NCI-H128 (cell line): ENCODE results near the gene FAM149B1.
"Not testable (repeated sequence)": the region's sequence is repeated elsewhere in the genome, so short reads cannot be mapped to it uniquely, and the experiment has no call there.

Experiments
- DNase-seq: peaks from one replicate; lab custom pipeline; 2025; ENCODE audit not compliant: unreplicated experiment; lab: John Stamatoyannopoulos, UW

Gene FAM149B1

DNA sequence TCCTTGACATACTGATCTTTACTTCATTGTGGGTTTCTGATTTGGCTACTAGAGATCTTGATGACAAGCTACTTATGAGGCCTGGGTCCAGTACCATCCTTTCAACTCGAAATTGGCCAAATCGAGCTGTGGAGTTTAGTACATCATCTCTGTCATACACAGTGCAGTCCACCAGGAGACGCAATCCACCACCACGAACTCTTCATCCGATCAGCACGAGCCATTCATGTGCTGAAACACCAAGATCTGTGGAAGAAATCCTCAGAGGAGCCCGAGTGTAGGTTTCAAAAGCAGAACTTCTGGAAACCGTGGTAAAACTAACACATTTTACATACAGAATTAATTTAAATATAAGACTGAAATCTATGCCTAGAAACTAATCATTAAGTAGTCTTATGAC is 65.0 kb downstream of the FAM149B1 start:
- no peak for DNase-seq

DNA sequence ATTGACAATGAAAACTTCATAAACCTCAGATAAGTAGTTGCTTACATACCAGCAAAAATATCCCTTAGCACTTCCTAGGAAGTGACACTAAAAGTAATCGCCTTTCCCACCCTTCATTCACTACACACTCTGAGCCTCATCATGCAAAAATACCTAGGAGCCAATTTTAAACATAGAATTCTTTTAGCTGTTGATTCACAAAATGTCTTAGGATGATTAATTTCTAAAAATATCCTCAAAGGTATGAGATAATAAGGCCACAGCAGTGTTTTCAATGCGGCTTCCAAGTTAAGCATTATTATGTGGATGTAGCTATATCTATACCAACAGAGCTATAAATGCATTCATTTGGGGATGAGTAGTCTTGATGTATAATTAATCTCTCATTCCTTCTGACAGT is 66.0 kb downstream of the FAM149B1 start:
- DNase-seq = no peak

DNA sequence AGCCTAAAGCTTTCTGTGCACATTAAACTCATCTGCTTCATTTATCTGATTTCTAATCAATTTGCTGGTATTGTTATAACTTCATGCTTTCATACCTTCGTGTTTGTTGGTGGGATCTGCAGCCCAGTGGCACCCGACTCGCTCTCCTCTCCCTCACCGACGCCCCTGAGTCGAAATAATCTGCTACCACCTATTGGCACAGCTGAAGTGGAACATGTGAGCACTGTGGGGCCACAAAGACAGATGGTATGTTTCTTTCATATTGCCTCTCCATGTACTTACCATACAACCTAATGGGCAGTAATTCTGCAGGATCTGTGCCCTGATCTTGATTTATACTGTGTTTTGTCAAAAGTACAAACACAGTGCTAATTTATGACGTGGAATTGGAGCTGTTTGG is 66.8 kb downstream of the FAM149B1 start:
- DNase-seq = no peak

DNA sequence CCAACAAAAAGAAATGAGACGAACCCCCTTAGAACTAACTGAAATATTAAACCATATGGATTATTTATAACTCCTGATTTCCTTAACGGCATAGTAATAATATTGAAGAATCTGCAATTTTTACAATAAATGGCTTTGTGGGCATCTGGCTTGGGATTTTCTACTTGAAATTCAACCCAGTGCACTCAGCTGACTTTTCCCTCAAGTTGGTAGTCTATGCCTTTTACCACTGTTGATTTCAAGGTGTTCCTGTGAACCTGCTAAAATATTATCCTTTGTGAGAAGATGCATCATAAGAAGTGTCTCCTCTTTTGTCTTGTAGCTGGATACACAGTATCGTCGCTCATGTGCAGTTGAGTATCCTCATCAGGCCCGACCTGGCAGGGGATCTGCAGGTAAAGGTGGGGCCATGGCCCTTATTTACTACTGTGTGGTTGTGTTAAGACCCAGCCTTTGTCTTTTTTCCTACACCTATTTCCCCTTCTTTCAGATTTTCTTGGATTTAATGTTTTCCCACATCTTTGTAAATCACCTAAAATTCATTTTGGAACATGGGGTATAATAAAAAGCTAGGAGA is 71.2 kb downstream of the FAM149B1 start:
- no peak for DNase-seq

DNA sequence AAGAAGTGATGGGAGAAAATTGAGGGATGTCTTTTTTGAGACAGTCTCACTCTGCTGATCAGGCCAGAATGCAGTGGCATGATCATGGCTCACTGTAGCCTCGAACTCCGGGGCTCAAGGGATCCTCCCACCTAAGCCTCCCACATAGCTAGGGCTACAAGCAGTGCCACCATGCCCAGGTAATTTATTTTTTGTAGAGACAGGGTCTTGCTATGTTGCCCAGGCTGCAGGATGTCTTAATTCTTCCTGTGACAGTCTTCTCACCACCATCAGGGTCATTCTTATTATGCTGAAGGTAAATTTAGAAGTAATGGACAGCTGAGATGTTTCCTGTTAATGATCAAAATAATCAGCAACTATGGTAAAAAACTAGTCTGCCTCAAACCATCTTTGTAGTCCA is 72.0 kb downstream of the FAM149B1 start:
- DNase-seq = no peak

DNA sequence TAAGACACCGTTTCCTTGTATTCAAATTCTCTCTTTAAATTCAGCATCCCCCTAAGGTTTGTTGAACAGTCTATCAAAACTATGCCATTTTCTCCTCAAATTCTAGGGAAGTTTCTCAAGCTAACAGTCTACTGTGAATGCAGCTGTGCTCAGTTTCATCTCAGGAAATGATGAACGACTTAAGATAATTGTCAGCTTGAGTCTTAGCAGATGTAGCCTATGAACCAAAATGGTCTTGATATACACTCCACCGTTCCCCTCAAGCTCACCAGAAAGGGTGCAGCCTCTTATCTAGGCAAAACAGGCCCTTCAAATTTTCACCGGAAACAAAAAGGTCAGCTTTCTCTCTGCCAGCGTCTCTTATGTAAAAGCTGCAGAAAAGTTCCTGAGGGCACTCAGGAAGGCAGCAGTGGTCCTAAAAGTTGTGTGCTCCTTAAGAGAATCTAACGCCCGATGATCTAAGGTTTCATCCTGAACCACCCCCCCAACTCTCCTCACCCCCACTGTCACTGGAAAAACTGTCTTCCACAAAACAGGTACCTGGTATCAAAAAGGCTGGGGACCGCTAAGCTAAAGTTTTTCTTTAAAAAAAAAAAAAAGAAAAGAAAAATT is 77.1 kb downstream of the FAM149B1 start:
- DNase-seq = no peak

DNA sequence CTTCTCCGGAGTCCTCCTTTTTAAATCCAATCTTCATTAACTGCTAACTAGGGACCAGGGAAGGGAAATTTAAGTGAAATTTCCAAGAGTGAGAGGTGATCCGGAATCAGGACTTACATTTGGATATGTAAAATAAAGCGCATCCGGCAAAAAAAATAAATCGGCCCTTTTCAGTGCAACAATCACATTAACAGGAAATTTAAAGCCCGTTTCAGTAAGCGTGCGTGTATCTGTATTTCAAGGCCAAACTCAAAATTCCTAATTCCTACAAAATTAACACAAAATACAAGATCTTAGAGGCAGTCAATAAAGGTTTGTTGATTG is 78.4 kb downstream of the FAM149B1 start:
- no peak for DNase-seq

DNA sequence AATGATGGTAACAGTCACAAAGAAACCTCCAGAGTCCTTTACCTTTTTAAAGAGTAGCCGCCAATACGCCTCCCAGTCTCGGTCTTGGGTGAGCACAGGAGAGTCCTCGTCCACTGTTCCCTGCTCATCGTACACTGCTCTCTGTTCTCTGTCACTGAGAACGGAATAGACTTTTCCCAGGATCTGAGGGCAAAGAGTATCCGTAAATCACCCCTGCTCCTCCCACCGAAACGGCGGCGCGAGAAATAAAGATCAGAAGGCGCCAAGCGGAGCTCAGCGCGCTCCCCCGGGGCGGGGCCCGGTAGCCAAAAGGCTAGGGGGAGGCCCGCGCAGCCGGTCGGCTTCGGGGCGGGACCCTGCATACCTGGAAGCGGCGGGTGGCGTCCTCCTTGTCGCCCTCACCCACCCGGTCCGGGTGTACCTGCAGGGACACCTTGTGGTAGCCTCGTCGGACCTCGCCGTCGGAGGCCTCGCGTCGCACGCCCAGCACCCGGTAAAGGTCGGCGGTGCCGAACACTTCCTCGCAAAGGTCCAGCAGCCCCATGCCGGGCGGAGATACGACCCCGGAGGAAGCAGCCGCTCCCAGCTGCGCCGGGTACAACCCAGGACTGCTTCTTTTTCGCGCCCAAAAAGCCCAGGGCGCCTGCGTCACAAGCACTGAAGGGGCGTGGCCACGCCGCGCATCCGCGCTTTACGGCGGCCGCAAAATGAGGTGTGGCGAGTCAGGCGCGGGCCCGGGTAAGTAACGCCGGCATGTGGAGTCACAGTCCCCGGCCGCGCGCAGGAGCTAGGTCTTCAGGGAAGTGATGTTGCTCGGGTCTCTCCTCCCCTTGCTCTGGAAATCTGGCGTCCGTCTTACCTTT is 79.0 kb downstream of the FAM149B1 start, which contains the start of gene DNAJC9:
TSS of gene DNAJC9 (minus strand) at position 610 of the 863 bp plus-strand sequence. CDS start at position 544, 66 bp downstream.
- DNase-seq = peak; percentile 80

DNA sequence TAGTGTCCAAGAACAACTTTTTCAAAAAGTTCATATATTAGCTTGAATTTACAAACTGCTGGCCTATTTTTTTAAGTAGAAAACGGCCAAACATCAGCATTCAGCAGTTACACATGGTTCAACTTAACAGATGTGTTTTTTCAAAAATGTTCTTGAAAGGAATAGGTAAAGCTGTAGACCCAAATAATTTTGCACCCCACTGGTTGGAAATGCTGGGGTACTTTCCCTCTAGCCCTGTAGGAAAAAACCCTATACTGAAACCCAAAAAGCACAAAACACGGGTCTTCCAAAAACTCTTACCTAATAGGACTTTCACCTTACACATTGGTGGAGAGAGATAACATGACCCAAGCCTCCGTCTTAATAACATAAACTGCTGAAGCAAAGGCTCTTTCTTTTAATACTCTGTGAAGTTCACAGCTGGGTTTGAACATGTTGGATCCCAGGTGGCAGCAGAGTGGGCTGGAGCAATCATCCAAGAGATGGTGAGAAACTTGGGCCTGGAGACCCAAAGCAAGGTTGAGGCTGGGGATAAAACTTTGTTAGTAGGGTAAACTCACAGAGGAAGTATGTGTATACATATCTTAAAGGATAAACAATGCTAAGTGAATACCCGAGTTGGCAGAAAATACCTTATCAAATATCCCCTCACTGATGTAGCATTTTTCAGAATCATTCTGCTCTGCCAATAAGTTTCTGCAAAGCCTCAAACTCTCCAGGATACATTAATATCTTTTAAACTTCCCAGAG is 79.8 kb downstream of the FAM149B1 start:
- DNase-seq = no peak

DNA sequence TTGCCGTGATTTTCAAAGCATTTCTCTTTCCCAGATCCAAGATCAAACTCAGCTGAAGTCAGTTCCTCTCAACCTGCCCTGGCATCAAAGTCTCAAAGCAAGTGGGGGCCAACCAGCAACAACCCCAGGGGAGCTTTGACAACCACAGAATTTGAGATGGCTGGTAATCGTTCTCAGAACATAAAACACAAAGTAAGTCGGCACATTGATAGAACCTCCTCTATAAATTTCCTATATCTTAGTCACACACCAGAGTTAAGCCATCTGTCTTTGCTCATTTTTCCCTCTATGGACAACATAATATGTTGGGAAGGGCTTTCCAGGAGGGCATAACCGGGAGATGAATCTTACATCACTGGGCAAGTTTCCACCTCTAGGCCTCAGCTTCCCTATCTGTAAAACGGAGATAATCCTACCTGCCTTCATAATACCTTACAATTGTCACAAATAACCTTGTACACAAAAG is 80.4 kb downstream of the FAM149B1 start:
- DNase-seq = no peak

DNA sequence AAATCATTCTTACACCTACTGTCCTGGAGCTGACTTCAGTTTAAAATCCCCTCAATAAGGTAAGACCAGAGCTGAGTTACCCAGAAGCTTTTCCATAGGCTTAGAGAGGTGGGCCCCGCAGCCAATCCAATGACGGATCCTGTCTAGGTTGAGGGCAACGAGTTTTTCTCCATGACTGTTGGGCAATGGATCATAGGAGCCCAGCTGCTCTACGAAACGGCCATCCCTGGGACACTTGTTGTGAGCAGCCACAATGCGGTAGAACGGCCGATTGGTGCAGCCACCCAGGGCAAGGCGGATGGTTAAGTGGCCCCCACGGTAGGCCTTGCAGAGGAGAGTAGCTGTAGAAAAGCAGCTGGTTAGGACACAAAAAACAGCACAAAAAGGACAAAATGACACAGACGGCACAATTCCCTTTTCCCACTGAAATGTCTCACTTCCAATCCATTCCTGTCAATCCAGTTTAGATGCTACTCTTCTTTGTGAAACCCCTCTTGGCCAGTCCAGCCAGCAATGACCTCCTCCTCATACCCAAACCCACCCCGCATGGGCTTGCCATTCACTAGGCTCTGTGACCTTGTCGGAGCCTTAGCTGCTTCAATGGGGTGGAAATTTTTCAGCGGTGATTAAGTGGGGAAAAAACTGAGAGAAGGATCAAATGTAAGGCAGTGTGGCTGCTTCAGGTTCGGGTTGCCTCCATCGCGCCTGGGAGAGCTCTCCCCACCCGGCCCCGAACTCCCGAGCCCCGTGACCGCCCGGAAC is 83.9 kb downstream of the FAM149B1 start:
- DNase-seq = no peak

DNA sequence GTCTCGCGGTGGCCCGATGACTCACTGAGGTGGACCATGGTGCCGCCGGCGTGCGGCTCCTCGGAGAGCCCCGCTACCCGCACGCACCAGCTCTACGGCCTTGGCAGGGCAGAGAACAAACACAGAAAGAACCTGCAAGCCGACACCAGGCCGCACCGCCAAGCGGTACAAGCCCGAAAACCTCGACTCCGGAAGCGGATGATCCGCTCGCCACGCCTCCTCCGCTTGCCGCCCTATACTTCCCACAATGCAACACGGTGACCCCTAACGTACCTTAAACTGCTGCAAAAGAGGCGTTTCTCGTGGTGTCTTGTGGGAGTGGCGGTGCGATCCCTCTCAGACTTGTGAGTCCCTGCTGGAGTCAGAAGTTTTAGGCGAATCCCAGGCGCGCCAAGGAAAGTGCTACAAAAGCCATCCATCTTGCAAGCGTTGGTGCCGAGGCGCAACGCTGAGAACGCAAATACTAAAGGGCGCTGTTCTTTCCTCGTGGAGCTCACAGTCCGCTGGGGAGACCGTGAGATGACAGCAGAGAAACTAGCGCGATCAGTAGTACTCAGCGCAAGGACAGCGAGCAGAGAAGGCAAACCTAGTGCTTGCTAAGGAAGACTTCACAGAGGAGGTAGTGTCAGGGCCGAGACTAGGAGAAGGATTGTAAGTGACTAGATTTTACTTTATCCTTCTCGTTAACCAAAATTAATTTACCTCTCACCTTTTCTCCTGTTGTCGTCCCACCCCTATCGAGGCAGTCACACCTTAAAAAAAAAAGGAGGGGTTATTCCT is 84.7 kb downstream of the FAM149B1 start, which contains the start of gene MRPS16:
TSS of gene MRPS16 (minus strand) at position 200 of the 780 bp plus-strand sequence. CDS start at position 38, 162 bp downstream.
- peak; percentile 79 for DNase-seq

DNA sequence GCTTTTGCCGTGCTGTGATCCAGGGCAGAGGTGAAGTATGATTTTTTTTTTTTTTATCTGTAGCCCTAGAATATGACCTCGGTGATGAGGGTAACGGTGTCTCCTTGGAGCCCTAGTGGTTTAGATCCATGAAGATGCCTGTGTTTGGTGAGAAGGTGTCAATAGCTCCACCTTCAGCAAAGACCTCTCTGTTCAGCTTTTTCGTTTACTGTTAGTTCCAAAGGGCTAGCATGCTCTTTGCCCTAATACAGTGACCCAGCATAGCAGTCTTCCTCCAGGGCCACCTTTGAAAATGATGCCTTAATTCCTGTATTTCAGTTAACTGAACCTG is 85.3 kb downstream of the FAM149B1 start:
- DNase-seq = no peak

DNA sequence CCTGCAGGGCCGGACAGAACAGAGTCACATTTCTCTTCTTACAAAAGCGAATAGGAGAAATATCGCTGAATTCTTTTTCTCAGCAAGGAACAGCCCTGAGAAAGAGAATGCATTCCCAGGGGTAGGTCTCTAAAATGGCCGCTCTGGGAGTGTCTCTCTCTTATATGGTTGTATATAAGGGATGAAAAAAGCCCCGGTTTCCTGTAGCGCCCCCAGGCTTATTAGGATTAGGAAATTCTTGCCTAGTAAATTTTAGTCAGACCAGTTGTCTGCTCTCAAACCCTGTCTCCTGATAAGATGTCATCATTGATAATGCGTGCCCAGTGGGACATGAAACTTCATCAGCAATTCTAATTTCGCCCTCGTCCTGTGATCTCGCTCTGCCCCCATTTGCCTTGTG is 90.7 kb downstream of the FAM149B1 start:
- not testable (repeated sequence) for DNase-seq

DNA sequence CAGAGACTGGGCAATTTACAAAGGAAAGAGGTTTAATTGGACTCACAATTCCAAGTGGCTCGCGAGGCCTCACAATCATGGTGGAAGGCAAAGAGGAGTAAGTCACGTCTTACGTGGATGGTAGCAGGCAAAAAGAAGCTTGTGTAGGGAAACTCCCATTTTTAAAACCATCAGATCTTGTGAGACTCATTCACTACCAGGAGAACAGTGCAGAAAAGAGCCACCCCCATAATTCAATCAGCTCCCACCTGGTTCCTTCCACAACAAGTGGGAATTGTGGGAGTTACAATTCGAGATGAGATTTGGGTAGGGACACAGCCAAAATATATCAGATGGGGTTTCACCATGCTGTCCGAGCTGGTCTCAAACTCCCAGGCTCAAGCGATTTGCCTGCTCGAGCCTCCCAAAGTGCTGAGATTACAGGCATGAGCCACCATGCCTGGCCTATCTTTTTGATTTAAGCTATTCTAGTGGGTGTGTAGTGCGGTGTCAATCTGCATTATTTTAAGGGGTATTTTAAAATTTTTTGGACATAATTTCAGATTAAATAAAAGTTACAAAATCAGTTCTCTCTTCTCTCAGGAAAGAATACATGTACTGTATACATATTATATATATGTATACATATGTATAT is 93.6 kb downstream of the FAM149B1 start:
- DNase-seq = no peak

DNA sequence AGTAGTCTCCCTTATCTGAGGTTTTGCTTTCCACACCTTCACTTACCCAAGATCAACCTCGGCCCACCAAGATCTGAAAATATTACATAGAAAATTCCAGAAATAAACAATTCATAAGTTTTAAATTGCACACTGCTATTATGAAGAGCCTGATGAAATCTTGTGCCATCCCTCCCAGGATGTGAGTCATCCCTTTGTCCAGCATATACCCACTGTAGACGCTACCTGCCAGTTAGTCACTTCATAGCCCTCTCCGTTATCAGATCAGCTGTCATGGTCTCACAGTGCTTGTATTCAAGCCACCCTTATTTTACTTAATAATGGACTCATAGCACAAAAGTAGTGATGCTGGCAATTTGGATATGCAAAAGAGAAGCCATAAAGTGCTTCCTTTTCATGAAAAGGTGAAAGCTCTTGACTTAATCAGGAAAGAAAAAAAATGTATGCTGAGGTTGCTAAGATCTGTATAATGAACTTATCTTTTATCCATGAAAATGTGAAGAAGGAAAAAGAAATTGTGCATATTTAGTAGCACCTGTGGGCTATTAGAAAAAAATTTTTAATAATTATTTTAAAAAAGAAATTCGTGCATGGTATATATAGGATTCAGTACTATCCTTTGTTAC is 94.3 kb downstream of the FAM149B1 start:
- no peak for DNase-seq

DNA sequence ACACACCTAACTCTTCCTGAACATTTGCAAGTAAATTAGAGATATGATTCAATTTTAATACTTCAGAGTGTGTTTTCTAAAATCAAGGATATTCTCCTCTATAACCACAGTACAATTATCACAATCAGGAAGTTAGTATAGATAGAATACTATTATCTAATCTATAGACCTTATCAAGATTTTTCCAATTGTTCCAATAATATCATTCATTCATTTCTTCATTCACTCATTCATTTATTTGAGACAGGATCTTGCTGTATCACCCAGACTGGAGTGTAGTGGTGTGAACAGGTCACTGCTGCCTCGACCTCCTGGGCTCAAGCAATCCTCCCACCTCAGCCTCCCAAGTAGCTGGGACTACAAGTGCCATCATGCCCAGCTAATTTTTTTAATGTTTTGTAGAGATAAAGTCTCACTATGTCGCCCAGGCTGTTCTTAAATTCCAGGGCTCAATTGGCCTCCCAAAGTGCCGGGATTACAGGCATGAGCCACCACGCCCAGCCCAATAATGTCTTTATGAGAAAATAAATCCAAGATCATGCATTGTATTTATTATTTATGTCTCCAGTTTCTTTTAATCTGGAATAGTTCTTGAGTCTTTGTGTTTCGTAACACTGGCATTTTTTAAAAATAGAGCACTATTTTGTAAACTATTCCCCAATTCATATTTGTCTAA is 95.1 kb downstream of the FAM149B1 start:
- no peak for DNase-seq

DNA sequence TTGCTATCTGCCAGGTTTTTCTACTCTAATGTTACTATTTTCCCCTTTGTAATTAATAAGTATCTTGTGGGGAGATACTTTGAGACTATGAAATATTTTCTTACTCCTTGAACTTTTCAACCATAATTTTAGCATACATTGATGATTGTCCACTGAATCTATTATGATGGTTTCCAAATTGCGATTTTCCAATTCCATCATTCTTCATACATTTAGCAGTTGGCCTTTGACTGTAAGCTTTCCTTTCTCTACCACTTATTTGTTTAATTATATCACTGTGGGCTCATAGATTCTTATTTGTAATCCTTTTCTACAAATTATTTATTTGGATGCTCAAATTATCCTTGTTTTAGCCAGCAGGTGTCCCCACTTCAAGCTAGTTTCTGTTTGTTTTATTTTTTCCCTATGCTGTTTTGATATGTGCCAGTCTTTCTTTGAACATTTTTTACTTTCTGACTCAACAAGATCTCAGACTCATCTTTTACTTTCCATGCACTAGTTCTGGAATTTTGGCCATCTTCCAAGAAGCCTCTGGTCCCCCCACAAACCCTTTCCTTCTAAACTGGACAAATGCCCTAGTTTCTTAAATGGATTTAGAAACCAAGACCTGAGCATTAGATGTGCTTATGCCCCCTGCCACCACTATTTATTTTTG is 95.9 kb downstream of the FAM149B1 start:
- no peak for DNase-seq
